NB4 (cell line): ENCODE data around the gene LDLRAD3.

Experiments
- CTCF ChIP-seq: IDR thresholded peaks from one replicate; pipeline ENCODE4 v1.5.1; 2012; ENCODE audit warnings: low read depth, low read length
- MAX ChIP-seq: IDR thresholded peaks from 2 replicates; pipeline ENCODE4 v1.6.1; 2011; ENCODE audit warnings: low read depth, low read length

- TF ChIP-seq CTCF (no peak), MAX (no peak)
These were observed 172.3 kb downstream of the LDLRAD3 start for GRCh38 chr11:36116161-36116560.
